GM21619 (cell line): ENCODE results near the gene C13orf46.
"Not testable (repeated sequence)": the region's sequence is repeated elsewhere in the genome, so short reads cannot be mapped to it uniquely, and the experiment has no call there.

Experiments
- ATAC-seq: cut with Tn5 transposase; IDR thresholded peaks from one replicate; pipeline ENCODE4 v1.9.1; 2021; ENCODE audit not compliant: unreplicated experiment

The C13orf46 gene

DNA sequence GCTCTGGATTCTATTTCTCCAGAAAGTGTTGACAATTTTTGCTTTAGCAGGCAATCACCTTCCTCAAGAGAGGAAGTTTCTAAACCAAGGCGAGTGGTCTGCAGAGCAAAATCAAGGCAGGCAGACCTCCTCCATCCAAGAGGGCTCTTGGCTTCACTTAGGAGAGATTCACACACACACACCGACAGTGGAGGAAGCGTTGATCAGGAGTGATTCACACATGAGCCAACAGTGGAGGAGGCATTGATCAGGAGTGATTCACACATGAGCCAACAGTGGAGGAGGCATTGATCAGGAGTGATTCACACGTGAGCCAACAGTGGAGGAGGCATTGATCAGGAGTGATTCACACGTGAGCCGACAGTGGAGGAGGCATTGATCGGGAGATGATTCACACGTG, 60.5 kb downstream of the C13orf46 start:
- not testable (repeated sequence) for ATAC-seq

DNA sequence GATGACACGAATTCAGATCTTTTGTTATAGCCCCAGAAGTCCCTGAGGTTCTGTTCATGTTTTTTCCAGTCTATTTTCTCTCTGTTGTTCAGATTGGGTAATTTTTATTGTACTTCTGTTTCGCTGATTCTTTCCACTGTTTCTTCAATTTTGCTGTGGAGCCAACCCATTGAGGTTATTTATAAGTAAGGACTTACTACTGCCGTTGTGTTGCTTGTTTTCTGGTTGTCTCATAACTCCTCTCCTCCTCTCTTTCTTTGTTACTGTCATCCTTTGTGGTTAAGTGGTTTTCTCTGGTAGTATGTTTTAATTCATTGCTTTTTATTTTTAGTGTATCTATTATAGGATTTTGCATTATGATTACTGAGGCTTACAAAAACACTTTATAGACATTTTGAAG, 61.3 kb downstream of the C13orf46 start:
- ATAC-seq: no peak

DNA sequence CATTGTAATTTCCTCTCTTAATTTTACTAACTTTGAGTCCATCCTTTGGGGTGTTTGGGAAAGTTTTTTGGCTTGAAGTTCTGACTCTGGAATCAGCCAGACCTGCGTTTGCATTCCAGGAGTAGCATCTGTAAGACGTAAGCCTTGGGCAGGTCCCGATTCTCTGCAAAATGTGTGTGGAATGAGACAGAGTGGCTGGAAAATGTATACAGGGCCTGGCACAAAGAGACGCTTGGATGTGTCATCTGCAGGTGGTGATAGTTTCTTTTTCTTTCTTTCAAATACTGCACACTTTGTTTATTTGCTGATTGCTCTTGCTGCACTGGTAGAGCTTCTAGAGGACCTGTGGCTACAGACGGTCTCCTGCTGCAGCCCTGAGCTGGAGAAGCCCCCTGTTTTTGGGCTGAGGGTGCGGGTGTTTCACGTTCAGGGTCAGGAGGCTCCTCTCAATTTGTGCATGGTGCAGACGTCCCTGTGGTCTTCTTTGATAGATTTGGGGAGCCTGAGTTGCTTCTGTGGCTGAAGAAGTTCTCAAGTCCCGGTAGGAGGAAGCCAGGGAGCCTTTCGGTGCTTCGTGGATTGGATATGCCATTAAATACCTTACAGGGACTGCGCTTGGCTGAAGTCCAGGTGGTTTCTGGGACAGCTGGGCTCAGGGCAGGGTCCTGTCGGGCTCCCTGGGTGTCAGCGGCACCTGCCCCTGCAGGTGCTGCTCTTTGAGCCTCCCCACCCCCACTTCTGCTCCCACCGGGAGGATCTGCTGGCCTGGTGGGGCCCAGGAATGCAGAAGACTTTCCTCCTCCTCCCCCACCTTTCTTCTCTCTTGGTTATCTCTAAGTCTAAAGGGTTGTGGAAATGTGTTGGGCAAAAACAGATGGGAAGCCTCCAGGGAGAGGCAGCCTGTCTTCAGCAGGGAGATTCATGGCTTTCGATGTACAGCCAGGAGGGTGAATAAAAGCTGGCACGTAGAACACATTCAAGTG, 66.0 kb downstream of the C13orf46 start:
- ATAC-seq: no peak

DNA sequence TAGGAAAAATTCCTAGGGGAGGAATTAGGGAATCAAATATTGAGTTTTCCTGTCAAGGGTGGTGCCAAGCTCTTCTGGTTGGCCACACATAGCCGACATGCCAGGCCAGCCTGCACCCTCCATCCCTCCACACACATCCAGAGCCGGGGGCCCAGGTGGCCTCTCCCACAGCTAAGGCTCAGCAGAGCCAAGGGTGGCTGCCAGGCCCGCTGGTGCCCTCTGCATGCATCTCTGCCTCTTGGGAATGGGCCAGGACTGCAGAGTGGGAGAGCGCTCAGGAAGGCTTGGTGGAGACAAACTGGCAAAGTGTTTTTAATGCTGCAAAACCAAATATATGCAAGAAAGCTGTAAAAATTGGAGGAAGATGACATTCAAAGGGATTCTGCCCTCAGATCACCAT, 67.3 kb downstream of the C13orf46 start:
- no peak for ATAC-seq

DNA sequence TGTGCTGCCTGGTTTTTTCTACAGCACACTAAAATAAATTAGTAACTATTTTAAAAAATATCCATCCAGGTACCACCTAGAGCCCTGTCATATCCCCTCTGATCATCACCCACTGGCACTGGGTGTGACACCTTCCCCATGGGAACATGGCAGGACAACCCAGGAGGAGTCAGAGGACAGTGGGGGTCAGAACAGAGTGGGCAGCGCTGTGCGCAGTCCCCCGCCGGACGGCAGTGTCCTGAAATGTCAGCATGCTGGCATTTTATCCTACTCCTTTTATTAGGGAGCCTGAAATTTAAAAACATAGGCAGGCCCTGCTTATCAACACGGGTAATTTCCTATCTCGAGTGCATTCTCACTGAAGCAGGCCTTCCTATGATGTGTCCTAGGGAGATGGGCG, 67.9 kb downstream of the C13orf46 start:
- ATAC-seq: no peak

DNA sequence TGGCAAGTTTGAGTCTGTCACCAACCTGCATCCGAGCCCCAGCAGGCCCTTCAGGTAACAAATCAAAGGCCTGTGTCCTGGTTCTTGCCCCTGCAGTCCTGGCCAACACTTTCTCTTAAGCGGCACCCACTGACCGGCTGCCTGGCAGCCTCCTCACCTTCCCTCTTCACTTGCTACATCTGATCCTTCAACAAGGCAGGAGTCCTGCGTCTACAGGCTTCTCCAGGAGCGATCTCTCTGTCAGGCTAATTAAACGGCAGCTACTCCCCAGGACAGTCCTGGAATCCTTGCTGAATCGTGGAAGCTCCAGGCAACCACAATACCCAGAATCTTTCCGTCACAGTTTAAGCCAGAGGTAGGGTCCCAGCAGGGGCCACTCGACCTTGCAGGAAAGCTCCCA, 68.9 kb downstream of the C13orf46 start:
- ATAC-seq: no peak

DNA sequence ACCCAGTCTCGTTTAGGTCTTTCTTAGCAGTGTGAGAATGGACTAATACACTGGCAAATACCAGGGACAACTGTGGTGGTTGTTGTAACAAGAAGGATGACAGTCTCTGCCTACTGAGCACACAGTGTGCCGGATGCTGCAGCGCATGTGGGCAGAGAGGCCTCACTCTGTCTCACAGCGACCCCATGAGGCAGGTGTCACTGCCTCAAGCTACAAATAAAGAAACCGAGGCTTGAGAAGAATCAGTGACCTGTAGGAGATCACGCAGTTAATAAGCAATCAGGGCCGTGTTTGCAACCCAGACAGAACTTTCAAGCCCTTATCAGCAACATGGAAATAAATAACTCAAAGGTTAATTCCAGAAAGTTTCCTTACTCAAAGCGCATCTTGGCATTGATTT, 69.5 kb downstream of the C13orf46 start:
- ATAC-seq: no peak

DNA sequence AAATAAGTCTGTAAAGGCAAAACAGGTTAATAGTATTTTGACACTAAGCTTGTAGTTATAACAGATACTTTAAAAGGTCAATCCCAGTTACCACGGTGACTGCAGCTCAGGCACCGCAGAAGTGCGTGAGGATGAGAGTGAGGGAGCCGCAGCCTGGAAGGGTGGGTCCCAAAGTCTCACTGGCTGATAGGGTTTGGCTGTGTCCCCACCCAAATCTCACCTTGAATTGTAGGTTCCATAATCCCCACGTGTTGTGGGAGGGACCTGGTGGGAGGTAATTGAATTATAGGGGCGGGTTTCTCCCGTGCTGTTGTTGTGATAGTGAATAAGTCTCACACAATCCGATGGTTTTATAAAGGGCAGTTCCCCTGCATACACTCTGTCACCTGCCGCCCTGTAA, 70.0 kb downstream of the C13orf46 start:
- no peak for ATAC-seq
